Calu3 (cell line): Measurements from ENCODE around the gene TEX261. TPM values are rescaled to one million over a fixed set of nuclear protein-coding genes. Genes with fewer than 3 reads are reported as not detected.
A peak's percentile ranks its signal among the peaks of the same experiment; 100 is the strongest.

Experiments used
- BruUV-seq: library from RNA; stranded (reverse); fragments of 400-500 nt; replicated peaks from 2 replicates; lab custom pipeline; 2021; lab: Mats Ljungman, UMichigan
- CTCF ChIA-PET: fragments of 300-600 bp; sonication (Branson Sonifier 250); formaldehyde crosslinking; loops from one replicate; lab custom pipeline; 2022; ENCODE audit warnings: antibody characterized with exemption; lab: Charles Lee
- DNase-seq: peaks from one replicate; pipeline ENCODE4 v3.0.0; 2022
- H3K27ac Mint-ChIP-seq: one replicate; pipeline ENCODE4 v1.8.0; 2022; ENCODE audit warnings: mixed read lengths; ENCODE audit not compliant: unreplicated experiment
- H3K27me3 Mint-ChIP-seq: one replicate; pipeline ENCODE4 v1.8.0; 2022; ENCODE audit warnings: mixed read lengths; ENCODE audit not compliant: unreplicated experiment
- H3K36me3 Mint-ChIP-seq: one replicate; pipeline ENCODE4 v1.8.0; 2022; ENCODE audit warnings: mild to moderate bottlenecking, moderate library complexity, mixed read lengths; ENCODE audit not compliant: insufficient read depth, unreplicated experiment
- H3K4me1 Mint-ChIP-seq: one replicate; pipeline ENCODE4 v1.8.0; 2022; ENCODE audit warnings: mild to moderate bottlenecking, low read depth, mixed read lengths; ENCODE audit not compliant: unreplicated experiment
- H3K4me3 Mint-ChIP-seq: one replicate; pipeline ENCODE4 v1.8.0; 2022; ENCODE audit warnings: mild to moderate bottlenecking, low read depth, moderate library complexity, mixed read lengths; ENCODE audit not compliant: unreplicated experiment
- H3K9me3 Mint-ChIP-seq: one replicate; pipeline ENCODE4 v1.8.0; 2022; ENCODE audit warnings: low read depth, mixed read lengths; ENCODE audit not compliant: unreplicated experiment
- CTCF ChIP-seq: fragments of 200-600 bp; IDR thresholded peaks from one replicate; pipeline ENCODE4 v1.8.0; 2022; ENCODE audit warnings: antibody characterized with exemption; ENCODE audit not compliant: unreplicated experiment
- intact Hi-C: fragments of 100-400 bp; cut with micrococcal nuclease; formaldehyde crosslinking; loops from one replicate; pipeline ENCODE4 v1.10.0; 2022; ENCODE audit not compliant: unreplicated experiment
- total RNA-seq: library from RNA; stranded (reverse); gene quantifications from 2 replicates; pipeline ENCODE4 v1.2.3, GENCODE V29; 2022

Gene TEX261
- total RNA-seq, 1 experiment from 2014 or later, result 61.2 TPM

GRCh38 chr2:70995426-70995729, 705 bp upstream of the TEX261 start:
- H3K4me3 Mint-ChIP-seq, result peak overlapping the region; percentile 89
- H3K27me3 Mint-ChIP-seq, result no peaks in the 10 kb centered on the region
- peaks cover 36% of the 10 kb centered on the region for H3K36me3 Mint-ChIP-seq
- peaks cover 9% of the 10 kb centered on the region for H3K4me1 Mint-ChIP-seq
- no peak overlapping the region for H3K27ac Mint-ChIP-seq
- no TSS peak for BruUV-seq
- peak; percentile 63 for DNase-seq
- no peaks in the 10 kb centered on the region for H3K9me3 Mint-ChIP-seq
- peak; percentile 55 for TF ChIP-seq CTCF
- CTCF ChIA-PET, result no interaction called here
- intact Hi-C loops, result no loop called here

- peaks cover 9% of the 10 kb centered on the region for H3K4me1 Mint-ChIP-seq
- peak; percentile 19 for DNase-seq
- no peak for TF ChIP-seq CTCF
- no peaks in the 10 kb centered on the region for H3K9me3 Mint-ChIP-seq
- CTCF ChIA-PET, result interaction anchor here (0.6 kb wide), 1 partner anchor 13 kb away, joined by 3 read pairs; no protein-coding TSS in a partner anchor
- intact Hi-C loops, result no loop called here
- BruUV-seq, result no TSS peak
- H3K4me3 Mint-ChIP-seq, result peak overlapping the region; percentile 89
- peaks cover 40% of the 10 kb centered on the region for H3K36me3 Mint-ChIP-seq
- H3K27me3 Mint-ChIP-seq, result no peaks in the 10 kb centered on the region
- peak overlapping the region; percentile 73 for H3K27ac Mint-ChIP-seq
Measured at GRCh38 chr2:70994009-70994698, 519 bp downstream of the TEX261 start.

- CTCF ChIA-PET, result no interaction called here
- no peak overlapping the region for H3K27ac Mint-ChIP-seq
- DNase-seq, result no peak
- intact Hi-C loops, result no loop called here
- H3K36me3 Mint-ChIP-seq, result peaks cover 47% of the 10 kb centered on the region
- TF ChIP-seq CTCF, result no peak
- no peaks in the 10 kb centered on the region for H3K9me3 Mint-ChIP-seq
- no peaks in the 10 kb centered on the region for H3K27me3 Mint-ChIP-seq
- peaks cover 9% of the 10 kb centered on the region for H3K4me1 Mint-ChIP-seq
- H3K4me3 Mint-ChIP-seq, result peak overlapping the region; percentile 89
- TSS peak; percentile 65 for BruUV-seq
Measured at GRCh38 chr2:70992945-70993853, 1.5 kb downstream of the TEX261 start.

GRCh38 chr2:70991742-70992141, 2.9 kb downstream of the TEX261 start:
- peaks cover 9% of the 10 kb centered on the region for H3K4me1 Mint-ChIP-seq
- TF ChIP-seq CTCF, result no peak
- DNase-seq, result no peak
- no peak overlapping the region for H3K27ac Mint-ChIP-seq
- no peaks in the 10 kb centered on the region for H3K27me3 Mint-ChIP-seq
- H3K9me3 Mint-ChIP-seq, result no peaks in the 10 kb centered on the region
- intact Hi-C loops, result no loop called here
- peaks cover 51% of the 10 kb centered on the region for H3K36me3 Mint-ChIP-seq
- CTCF ChIA-PET, result no interaction called here
- no TSS peak for BruUV-seq
- no peak overlapping the region for H3K4me3 Mint-ChIP-seq
